Adrenal gland (tissue), 12 donors: ENCODE data around the gene DAZL. TPM values are rescaled to one million over a fixed set of nuclear protein-coding genes. Genes with fewer than 3 reads are reported as not detected.

ENCODE experiments used
- DNase-seq, 7 donors: peaks; one replicate each; pipeline ENCODE4 v3.0.0-alpha.2; 2019 to 2020
- H3K27ac ChIP-seq, 5 donors: fragments of 200-600 bp; sonication (generic) in 4 of 5; 1 replicate in 3 of 5; 2 replicates in 2 of 5; pipeline versions ENCODE4 v1.5.1 to v1.8.0; 2016 to 2020; ENCODE audit warnings: mild to moderate bottlenecking in 1 of 5
- H3K27me3 ChIP-seq: fragments of 200-600 bp; 2 replicates; pipeline ENCODE4 v1.8.0; 2021
- H3K36me3 ChIP-seq, 2 donors: fragments of 200-600 bp; replicated peaks in 1 of 2; 1 replicate in 1 of 2; 2 replicates in 1 of 2; pipeline versions ENCODE4 v1.5.1 to v1.8.0; 2018 to 2022
- H3K4me1 ChIP-seq, 2 donors: fragments of 200-600 bp; replicated peaks in 1 of 2; 1 replicate in 1 of 2; 2 replicates in 1 of 2; pipeline versions ENCODE4 v1.5.1 to v1.8.0; 2018 to 2021
- H3K4me3 ChIP-seq, 4 donors: fragments of 200-600 bp; sonication (generic) in 3 of 4; one replicate each; pipeline ENCODE4 v1.5.1; 2016 to 2018
- H3K9me3 ChIP-seq, 3 donors: fragments of 200-600 bp; sonication (generic) in 1 of 3; replicated peaks in 1 of 3; 1 replicate in 2 of 3; 2 replicates in 1 of 3; pipeline versions ENCODE4 v1.5.1 to v1.8.0; 2016 to 2021
- POLR2A ChIP-seq, 2 donors: fragments of 450-650 bp; IDR thresholded peaks; one replicate each; pipeline ENCODE4 v1.6.1; 2017; ENCODE audit warnings: antibody characterized with exemption in 2 of 2, mild to moderate bottlenecking in 2 of 2, moderate library complexity in 1 of 2
- WGBS, 4 donors: extraction: QIAGEN DNeasy Blood & Tissue Kit in 2 of 4; methylation state at CpG; one replicate each; pipeline versions ENCODE4 v1.1.5 to v1.1.7; 2013 to 2017; 5-methylcytosine and 5-hydroxymethylcytosine counted together
- intact Hi-C, 2 donors: fragments of 100-400 bp; cut with DNase I; formaldehyde crosslinking; loops; one replicate each; pipeline versions ENCODE4 v1.14.1 to v1.15.0; 2022 to 2023
- polyA plus RNA-seq, 3 donors: library from polyadenylated mRNA; stranded (reverse); fragments of 200-250 nt in 2 of 3; fragments of 350-450 nt in 1 of 3; fragmentation: Illumina TruSeq in 1 of 3; extraction: RNeasy Lipid Tissue Mini Kit (QIAGEN cat#74804) in 1 of 3; gene quantifications; one replicate each; pipeline ENCODE4 v1.2.3, GENCODE V29; 2013 to 2014
- total RNA-seq, 9 donors: library from RNA; depleted of rRNA in 4 of 9; stranded (reverse); fragments of >200 nt in 4 of 9; fragments of 120-200 nt in 1 of 9; fragmentation: NEBNext Ultra II Directional in 1 of 9; extraction: Animal tissue kit (Norgen Biotek cat#: 25700) in 1 of 9; gene quantifications; one replicate each; pipeline versions ENCODE4 v1.1.0 to v1.2.4, GENCODE V29; 2013 to 2023
- TF ChIP-seq, protein P1 (sequence below), 6 experiments: fragments of 450-650 bp in 4 of 6; fragments of 200-600 bp in 2 of 6; sonication (generic) in 1 of 6; IDR thresholded peaks; 1 replicate in 5 of 6; 2 replicates in 1 of 6; pipeline versions ENCODE4 v1.5.1 to v1.8.0; 2016 to 2021; ENCODE audit warnings: antibody characterized with exemption in 6 of 6, mild to moderate bottlenecking in 2 of 6, moderate library complexity in 1 of 6
- donor health status: healthy with polysubstance abuse.
- donor health status: Bipolar disorder and iron deficiency.
- donor health status: DM: yes; HTN: yes; CAD: no.
- donor health status: DM: no; HTN: no; CAD: no.
- donor health status: DM: no; HTN: no; CAD: no.
- donor health status: DM: yes; HTN: yes; CAD: no.

The DAZL gene
- total and polyA plus RNA-seq, 12 donors, result 0.07 TPM; not detected in 11

DNA sequence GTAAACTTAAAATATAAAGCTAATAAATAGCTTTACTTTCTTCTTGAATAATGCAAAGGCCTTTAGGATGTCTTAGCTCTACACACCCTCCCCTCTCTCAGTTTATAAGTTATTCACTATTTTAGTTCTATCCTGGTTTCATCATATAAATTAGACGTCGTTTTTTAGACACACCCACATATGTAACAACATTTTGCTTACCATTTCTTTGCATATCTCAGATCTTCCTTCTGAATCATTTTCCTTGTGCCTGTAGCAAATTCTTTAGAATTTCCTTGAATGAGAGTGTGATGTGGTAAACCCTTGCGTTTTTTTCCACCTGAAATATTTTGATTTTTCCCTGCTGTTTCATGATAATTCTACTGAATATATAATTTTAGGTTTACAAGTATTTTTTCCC lies 2.5 kb upstream of the DAZL start:
- Histone ChIP-seq H3K27me3 (no peaks in the 10 kb centered on the region), H3K4me3 (no peak overlapping the region), H3K9me3 (no peaks in the 10 kb centered on the region), H3K27ac (no peak overlapping the region), H3K36me3 (no peaks in the 10 kb centered on the region), H3K4me1 (no peaks in the 10 kb centered on the region)
- TF ChIP-seq POLR2A (IDR thresholded peaks at IDR 0.05), result no peak
- TF ChIP-seq, protein P1, sequence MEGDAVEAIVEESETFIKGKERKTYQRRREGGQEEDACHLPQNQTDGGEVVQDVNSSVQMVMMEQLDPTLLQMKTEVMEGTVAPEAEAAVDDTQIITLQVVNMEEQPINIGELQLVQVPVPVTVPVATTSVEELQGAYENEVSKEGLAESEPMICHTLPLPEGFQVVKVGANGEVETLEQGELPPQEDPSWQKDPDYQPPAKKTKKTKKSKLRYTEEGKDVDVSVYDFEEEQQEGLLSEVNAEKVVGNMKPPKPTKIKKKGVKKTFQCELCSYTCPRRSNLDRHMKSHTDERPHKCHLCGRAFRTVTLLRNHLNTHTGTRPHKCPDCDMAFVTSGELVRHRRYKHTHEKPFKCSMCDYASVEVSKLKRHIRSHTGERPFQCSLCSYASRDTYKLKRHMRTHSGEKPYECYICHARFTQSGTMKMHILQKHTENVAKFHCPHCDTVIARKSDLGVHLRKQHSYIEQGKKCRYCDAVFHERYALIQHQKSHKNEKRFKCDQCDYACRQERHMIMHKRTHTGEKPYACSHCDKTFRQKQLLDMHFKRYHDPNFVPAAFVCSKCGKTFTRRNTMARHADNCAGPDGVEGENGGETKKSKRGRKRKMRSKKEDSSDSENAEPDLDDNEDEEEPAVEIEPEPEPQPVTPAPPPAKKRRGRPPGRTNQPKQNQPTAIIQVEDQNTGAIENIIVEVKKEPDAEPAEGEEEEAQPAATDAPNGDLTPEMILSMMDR (IDR thresholded peaks at IDR 0.05), result no peak
- no peak for DNase-seq
- WGBS, 4 donors, result 55 to 68% (median 60%) methylated on average over 3 of the region's 3 CpGs
- intact Hi-C loops, result loop anchor here (10.0 kb wide), 2 partner anchors 427 to 627 kb away; no protein-coding TSS in a partner anchor

DNA sequence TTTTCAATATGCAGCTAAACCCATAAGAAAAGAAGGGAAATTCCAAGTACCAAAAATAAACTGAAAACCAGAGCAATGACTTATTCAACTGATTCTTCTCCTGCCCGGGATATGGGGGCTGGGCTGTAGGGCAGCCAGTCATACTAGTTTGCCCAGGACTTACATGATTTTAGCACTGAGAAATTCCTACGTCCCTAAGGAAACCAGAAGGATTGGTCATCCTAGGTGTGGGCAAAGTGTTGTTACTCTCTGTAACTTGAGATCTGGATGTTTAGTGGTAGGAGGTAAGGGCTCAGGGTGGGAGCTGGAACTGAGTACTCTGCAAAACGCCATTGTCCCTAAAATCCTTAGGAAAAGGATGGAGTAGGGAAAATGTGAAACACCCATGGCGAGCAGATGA lies 1.2 kb upstream of the DAZL start:
- no peaks in the 10 kb centered on the region for H3K4me1 ChIP-seq
- no peak overlapping the region for H3K27ac ChIP-seq
- WGBS, 4 donors, result 86 to 95% (median 91%) methylated on average over 4 of the region's 4 CpGs
- H3K9me3 ChIP-seq, result no peaks in the 10 kb centered on the region
- DNase-seq, result no peak
- intact Hi-C loops, result loop anchor here (10.0 kb wide), 2 partner anchors 428 to 628 kb away; no protein-coding TSS in a partner anchor
- H3K4me3 ChIP-seq, result no peak overlapping the region
- H3K36me3 ChIP-seq, result no peaks in the 10 kb centered on the region
- TF ChIP-seq POLR2A (IDR thresholded peaks at IDR 0.05), result no peak
- TF ChIP-seq, protein P1 (IDR thresholded peaks at IDR 0.05), result no peak
- H3K27me3 ChIP-seq, result no peaks in the 10 kb centered on the region

DNA sequence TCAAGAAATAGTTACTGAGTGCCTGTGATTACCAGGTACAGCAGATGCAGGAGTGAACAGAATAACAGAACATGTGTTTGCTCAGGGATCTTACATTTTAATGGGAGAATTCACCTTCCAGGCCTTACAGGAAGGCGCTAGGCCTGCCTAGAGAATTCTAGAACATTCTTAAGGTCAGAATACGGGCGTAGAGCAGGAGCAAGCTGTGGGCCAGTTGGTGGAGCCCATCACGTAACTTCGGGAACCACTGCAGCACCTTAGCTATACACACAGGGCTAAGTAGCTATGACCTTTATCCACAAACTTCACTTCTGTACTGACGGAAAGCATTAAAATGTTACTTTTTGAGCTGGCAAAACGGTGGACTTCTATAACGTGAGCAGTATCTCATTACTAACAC lies 743 bp upstream of the DAZL start:
- no peaks in the 10 kb centered on the region for H3K27me3 ChIP-seq
- no peaks in the 10 kb centered on the region for H3K9me3 ChIP-seq
- H3K27ac ChIP-seq, result no peak overlapping the region
- no peak for DNase-seq
- intact Hi-C loops, result loop anchor here (10.0 kb wide), 2 partner anchors 429 to 629 kb away; no protein-coding TSS in a partner anchor
- H3K4me1 ChIP-seq, result no peaks in the 10 kb centered on the region
- no peak overlapping the region for H3K4me3 ChIP-seq
- TF ChIP-seq, protein P1 (IDR thresholded peaks at IDR 0.05), result no peak
- TF ChIP-seq POLR2A (IDR thresholded peaks at IDR 0.05), result no peak
- no peaks in the 10 kb centered on the region for H3K36me3 ChIP-seq
- 95 to 97% (median 96%) methylated on average over 8 of the region's 8 CpGs for WGBS, 4 donors

DNA sequence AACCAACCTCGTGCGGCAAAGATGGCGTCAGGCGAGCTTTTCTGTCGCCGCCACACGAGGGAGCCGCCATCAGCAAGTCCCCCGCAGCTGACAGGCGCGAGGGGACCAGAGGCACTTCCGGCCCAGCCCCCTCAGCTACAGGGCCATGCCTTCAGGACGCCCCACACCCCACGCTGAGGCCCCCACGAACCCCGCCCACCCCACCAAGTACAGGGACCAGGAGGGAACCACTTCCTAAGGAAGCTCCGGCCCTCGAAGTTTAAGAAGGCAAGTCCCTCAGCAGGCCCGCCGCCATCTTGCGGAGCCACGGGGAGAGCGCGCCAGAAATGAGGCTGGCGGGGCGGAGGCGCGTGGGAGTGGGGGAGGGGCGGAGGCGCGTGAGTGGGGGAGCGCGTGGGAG lies 790 bp downstream of the DAZL start:
- WGBS, 4 donors, result 92 to 97% (median 96%) methylated on average over 24 to 33 of the region's 33 CpGs
- Histone ChIP-seq H3K4me3 (no peak overlapping the region), H3K4me1 (no peaks in the 10 kb centered on the region), H3K36me3 (no peaks in the 10 kb centered on the region), H3K27me3 (no peaks in the 10 kb centered on the region), H3K27ac (no peak overlapping the region), H3K9me3 (no peaks in the 10 kb centered on the region)
- intact Hi-C loops, result loop anchor here (5.0 to 10.0 kb wide), 3 partner anchors 430 to 808 kb away; no protein-coding TSS in a partner anchor
- DNase-seq, result no peak
- TF ChIP-seq, protein P1 (IDR thresholded peaks at IDR 0.05), result no peak
- TF ChIP-seq POLR2A (IDR thresholded peaks at IDR 0.05), result no peak
